ENCODE data around the gene AP4E1.

AP4E1 gene

DNA sequence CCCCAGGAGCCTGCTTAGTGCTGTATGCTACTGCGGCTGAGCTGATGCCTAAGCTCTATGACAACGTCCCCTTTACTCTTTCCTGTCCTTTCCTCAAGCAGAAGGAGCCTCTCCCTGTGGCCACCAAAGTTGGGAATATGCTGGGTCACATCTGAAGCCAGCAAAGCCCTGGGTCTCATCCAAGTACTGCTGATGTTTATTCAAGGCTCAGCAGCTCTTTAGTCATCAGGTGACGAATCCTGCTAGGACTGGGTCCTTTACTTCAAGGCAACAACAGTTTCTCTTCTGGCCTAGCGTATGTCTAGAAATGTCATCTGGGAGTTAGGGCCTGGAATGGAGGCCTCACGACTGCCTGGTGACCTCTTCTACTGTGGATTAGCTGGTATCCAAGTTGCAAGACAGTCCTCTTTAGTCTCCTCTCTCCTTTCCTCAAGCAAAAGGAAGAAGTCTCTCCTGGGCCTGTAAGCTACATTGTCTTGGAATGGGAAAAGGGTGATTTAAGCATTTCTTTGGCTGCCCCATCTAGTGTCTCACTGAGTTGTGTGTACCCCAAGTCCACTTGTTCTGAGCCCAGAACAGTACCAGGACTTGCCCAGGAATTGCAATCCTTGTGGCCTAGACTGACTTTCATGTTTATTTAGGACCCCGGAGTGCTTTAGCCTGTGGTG is 122.3 kb downstream of the AP4E1 start:
- DNase-seq, result no peak

DNA sequence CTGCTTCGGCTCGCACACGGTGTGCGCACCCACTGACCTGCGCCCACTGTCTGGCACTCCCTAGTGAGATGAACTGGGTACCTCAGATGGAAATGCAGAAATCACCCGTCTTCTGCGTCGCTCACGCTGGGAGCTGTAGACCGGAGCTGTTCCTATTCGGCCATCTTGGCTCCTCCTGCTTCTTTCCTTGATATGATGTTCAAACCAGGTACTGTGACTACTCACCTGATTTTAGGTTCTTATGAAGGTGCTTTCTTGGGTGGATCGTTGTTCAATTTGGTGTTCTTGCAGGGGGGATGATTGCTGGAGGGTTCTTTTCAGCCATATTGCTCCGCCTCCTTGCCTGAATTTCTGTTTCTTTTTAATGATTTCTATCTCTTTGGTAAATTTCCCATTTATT is 129.0 kb downstream of the AP4E1 start:
- peak; percentile 31 for DNase-seq

DNA sequence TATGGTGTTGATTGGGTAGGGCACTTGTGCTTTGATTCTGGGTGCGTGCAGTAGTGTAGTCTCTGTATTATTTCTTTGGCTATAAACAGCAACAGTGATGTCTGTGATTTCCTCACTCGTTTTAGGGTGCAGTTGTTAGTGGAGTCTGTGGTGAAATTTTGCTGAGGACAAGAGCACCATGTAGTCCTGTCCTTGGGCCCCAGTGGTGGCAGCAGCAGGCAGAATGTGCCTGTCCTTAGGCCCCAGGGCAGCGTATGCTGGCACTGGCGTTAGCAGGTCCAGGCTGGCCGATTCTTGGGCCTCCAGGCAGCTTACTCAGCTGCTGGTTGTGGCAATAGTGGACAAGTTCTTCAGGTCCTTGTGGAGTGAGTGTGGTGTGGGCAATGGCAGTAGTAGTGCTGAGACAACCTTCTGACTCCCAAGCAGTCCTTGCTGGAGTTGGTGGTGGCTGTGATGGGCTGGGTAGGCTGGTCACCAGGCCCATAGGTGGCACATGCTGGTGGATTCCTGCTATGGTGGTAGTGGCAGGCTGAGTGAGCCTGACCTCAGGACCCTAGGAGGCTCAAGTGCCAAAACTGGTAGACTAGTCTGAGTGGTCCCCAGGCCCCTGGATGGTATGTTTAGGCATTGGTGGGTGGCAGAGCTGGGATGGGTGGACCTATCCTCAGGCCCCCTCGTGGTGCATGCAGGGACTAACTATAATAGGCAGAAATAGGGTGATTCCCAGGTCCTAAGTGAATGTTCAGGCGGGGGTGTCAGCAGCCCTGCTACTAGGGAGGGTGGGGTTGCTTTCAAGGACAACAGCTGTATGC is 129.9 kb downstream of the AP4E1 start:
- peak; percentile 17 for DNase-seq

DNA sequence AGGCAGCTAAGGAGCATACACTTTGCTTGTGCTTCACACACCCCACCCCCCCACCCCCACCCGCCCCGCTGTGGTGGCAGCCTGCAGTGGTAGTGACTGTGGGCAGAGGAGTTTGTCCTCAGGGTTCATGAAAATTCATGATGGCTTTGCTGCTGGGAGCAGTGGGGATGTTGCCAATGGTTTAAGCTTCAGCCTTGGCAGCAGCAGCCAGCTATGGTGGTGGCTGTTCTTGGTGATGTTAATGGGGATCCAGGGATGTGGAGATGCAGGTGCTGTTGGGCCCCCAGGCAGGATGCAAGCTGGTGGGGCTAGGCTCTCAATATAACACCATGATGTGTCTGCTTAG is 130.5 kb downstream of the AP4E1 start:
- DNase-seq, result no peak

DNA sequence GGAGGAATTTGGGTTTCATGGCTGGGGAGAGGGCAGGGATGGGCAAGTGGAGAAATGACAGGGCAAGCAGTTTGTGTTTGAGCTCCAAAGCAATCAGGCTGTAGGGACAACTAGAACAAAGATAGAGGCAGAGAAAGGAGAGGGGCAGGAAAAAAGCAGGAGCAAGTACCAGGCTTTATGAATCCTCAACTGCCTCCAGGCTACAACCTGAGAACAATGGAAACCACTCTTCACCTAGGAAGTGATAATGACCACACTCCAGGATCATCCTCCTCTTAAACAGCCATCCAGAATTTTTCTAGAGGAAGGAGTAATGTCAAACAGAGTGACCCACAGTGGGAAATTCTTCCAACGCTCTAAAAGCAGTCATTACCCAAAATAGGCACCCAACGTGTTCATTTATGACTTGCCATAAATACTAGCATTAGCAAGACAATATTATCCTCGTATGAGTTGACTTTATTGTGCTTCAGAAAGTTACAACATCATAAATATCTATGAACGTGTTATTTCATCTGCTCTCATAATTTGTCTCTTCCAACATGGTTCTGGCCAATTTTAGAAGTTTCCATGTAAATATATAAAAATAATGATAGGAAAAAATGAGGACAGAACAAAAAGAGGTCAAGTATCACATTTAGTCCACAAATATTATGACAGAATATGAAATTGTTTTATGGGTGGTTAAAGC is 135.7 kb downstream of the AP4E1 start:
- DNase-seq, result no peak

DNA sequence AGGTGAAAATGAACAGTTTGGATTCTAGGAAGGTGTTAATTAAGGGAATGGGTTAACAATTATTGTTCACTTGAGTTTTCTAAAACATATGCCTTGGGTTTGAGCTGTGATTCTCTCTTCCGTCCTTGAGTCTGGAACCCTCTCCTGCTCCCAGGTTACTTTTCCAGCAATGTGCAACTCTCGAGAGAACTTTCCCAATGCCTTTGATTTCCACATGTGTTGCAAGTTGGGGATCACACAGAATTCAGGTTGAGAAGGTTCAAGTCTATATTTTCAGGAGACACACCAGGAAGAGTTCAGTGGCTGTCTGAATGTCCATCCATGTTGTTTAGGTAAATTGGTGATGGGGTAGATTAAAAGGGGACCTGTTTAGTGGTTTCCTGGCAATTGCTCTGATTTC is 137.5 kb downstream of the AP4E1 start:
- no peak for DNase-seq

DNA sequence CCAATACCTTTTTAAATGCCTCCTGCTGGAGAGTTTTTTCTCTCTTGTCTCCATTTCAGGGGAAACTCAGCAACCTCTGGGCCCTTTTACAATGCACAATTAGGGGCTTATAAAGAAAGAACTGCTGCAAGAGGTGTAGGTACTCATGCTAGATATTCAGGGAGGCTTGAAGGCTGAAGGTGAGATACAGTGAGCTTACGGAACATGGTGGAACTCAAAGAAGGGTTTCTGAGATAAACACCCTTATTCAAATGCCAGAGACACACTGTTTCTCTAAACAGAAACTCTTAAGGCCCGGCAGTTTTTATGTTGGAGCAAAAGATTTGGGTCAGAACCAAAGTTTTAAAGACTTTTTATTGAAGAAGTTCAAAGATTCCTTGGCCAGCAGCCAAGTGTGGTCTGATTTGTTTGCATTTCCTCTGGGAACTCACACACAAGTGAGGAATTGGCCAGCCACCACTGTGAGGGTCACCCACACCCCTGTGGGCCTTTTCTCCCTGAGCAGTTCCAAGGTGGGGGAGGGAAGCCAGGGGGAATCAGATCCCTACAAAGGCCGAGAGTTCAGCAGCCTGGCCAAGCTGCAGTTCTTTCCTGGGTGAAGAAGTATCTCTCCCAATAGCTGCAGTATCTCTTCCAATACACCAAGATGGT is 138.4 kb downstream of the AP4E1 start:
- DNase-seq, result no peak

DNA sequence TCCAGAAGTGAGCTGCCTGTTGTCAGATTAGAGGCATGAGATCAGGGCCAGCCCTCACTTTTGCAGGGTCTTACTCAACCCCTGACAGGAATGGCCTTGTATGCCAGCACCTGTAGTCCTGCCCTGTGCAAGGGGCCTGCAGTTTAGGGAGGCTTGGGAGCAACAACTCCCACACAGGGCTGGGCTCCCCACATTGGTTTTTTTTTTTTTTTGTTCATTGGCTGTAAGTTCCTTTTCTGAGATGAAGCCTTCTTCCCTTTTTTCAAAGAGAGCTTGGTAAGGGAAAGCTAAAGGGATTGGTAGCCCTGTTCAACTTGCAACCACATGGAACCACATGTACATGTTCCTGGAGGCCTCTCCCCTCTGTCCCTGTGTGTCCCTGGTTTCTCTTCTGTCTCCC is 139.8 kb downstream of the AP4E1 start:
- DNase-seq, result no peak

DNA sequence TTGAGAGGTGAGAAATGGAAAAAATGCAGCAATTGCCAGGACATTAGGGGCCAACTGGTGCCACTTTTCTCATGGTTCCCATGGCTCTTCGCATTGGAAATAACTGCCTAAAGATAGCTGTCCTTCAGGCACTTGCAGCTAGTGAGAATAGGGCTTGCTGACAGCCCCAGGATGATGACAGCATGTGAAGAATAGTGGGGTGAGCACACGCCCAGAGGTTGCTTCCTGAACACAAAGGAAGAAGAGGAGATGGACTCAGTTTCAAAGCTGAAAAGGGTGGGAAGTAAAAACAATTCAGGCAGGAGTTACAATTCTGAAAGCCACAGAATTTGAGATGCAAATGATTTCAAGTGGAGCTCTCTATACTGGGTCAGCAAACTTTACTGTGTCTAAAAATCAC is 140.6 kb downstream of the AP4E1 start:
- no peak for DNase-seq

DNA sequence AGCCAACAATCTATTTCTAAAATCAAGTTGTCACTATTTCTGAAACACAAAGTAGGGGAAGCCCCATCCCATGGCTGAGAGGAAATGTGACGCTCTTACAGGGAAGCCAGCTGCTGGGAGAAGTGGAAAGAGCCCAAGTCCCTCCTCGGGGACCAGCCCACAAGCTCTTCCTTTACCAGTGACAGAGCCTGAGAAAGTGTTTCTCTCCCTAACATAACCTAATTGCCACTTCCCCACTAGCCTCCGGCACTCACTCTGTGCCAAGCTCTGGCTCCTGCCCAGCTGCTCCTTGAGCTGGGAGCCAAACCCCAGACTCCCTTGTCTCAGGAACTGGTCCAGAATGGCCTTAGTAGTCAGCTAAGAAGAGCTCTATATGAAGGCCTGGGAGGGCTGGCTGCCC is 143.3 kb downstream of the AP4E1 start:
- no peak for DNase-seq

DNA sequence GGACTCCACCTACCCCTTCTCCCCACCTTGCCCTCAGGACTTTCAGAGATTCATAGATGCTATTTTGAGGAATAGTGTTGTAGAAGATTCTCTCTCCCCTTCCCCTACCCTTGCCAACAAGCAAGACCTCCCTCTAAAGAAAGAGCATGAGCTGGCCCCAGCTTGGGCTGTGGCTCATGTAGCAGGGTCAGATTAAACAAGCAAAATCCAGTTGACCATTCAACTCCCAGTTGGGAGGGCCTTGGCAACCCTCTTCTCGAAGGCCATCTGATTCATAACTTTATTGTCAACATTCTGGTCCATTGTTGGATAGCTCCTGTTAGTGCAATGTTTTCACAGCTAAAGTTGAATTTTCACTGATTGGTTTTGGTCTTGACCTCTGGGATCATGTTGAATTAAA is 145.1 kb downstream of the AP4E1 start:
- no peak for DNase-seq

DNA sequence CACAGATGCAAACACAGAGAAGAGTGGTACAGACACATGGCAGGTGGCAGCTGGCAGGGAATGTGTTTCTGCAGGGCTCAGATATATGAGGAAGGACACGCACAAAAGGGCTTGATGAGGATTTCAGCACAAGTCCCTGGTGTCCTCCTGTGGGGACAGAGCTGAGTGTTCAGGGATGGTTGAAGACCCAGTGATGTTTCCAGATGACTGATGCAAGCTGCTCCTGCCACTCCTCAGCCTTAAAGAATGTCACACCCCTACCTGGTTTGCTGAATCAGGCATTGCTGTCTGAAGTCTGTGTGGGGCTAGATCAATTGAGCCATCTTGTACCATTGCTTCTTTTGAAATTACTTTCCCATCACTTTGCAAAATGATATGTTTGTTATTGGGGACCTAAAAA is 146.1 kb downstream of the AP4E1 start:
- no peak for DNase-seq

Data from NCI-H345 (cell line).